Body of pancreas (tissue), 4 donors: ENCODE results near the gene TLCD3B. TPM values are rescaled to one million over a fixed set of nuclear protein-coding genes. Genes with fewer than 3 reads are reported as not detected.

Source experiments
- ATAC-seq: fragments of 150-250 bp; one replicate; pipeline ENCODE4 v1.9.1; 2016
- DNase-seq, 4 donors: peaks; one replicate each; pipeline ENCODE4 v3.0.0-alpha.2; 2019
- H3K27ac ChIP-seq, 4 donors: fragments of 200-600 bp; sonication (generic); 1 replicate in 3 of 4; 2 replicates in 1 of 4; pipeline versions ENCODE4 v1.5.1 to v1.6.1; 2016 to 2019; ENCODE audit warnings: mild to moderate bottlenecking in 1 of 4, mixed read lengths in 1 of 4, moderate library complexity in 1 of 4
- H3K27me3 ChIP-seq, 2 donors: fragments of 200-600 bp; sonication (generic); one replicate each; pipeline ENCODE4 v1.6.0; 2016; ENCODE audit warnings: mild to moderate bottlenecking in 1 of 2
- H3K36me3 ChIP-seq, 2 donors: fragments of 200-600 bp; sonication (generic); replicated peaks in 1 of 2; 2 replicates each; pipeline ENCODE4 v1.5.1; 2016; ENCODE audit warnings: low read depth in 2 of 2; ENCODE audit not compliant: insufficient read depth in 1 of 2
- H3K4me1 ChIP-seq: fragments of 200-600 bp; sonication (generic); one replicate; pipeline ENCODE4 v1.6.0; 2016
- H3K4me3 ChIP-seq, 2 donors: fragments of 200-600 bp; sonication (generic); 1 replicate in 1 of 2; 2 replicates in 1 of 2; pipeline ENCODE4 v1.5.1; 2016 to 2019
- H3K9me3 ChIP-seq, 3 donors: fragments of 200-600 bp; sonication (generic); 1 replicate in 2 of 3; 2 replicates in 1 of 3; pipeline ENCODE4 v1.5.1; 2016
- CTCF ChIP-seq, 7 experiments: fragments of 450-650 bp in 4 of 7; fragments of 200-600 bp in 3 of 7; sonication (generic) in 3 of 7; IDR thresholded peaks; one replicate each; pipeline ENCODE4 v1.5.1; 2016 to 2019; ENCODE audit warnings: antibody characterized with exemption in 7 of 7
- POLR2A ChIP-seq, 3 donors: fragments of 450-650 bp; IDR thresholded peaks; one replicate each; pipeline ENCODE4 v1.6.1; 2016; ENCODE audit warnings: antibody characterized with exemption in 3 of 3, mild to moderate bottlenecking in 2 of 3
- WGBS, 2 donors: methylation state at CpG; one replicate each; pipeline ENCODE4 v1.1.5; 2017; 5-methylcytosine and 5-hydroxymethylcytosine counted together
- intact Hi-C: fragments of 100-400 bp; cut with DNase I; formaldehyde crosslinking; loops from one replicate; pipeline ENCODE4 v1.15.1; 2023
- total RNA-seq, 2 donors: library from RNA; depleted of rRNA; stranded (reverse); fragments of >200 nt; gene quantifications; one replicate each; pipeline ENCODE4 v1.1.0, GENCODE V29; 2016

The TLCD3B gene
- total RNA-seq, 2 donors from 2014 or later, result not detected

- Histone ChIP-seq H3K36me3 (peaks cover 36 to 77% of the 10 kb centered on the region in 2 donors), H3K27ac (no peak overlapping the region), H3K4me1 (no peaks in the 10 kb centered on the region), H3K9me3 (no peaks in the 10 kb centered on the region), H3K4me3 (no peak overlapping the region), H3K27me3 (no peaks in the 10 kb centered on the region)
- intact Hi-C loops, result no loop called here
- no peak for DNase-seq
- TF ChIP-seq CTCF (IDR thresholded peaks at IDR 0.05) (no peak), POLR2A (IDR thresholded peaks at IDR 0.05) (no peak)
- 92% methylated on average over 18 to 24 of the region's 24 CpGs for WGBS, 2 donors
- ATAC-seq, result no peak
Observed at GRCh38 chr16:29982560-29983419, 48.3 kb downstream of the TLCD3B start.

- 89 to 90% methylated on average over 7 to 9 of the region's 9 CpGs for WGBS, 2 donors
- Histone ChIP-seq H3K27ac (no peak overlapping the region), H3K4me3 (no peak overlapping the region), H3K9me3 (no peaks in the 10 kb centered on the region), H3K4me1 (peaks cover 30% of the 10 kb centered on the region), H3K36me3 (peaks cover 10 to 47% of the 10 kb centered on the region in 2 donors), H3K27me3 (no peaks in the 10 kb centered on the region)
- DNase-seq, result no peak
- no peak for ATAC-seq
- TF ChIP-seq CTCF (IDR thresholded peaks at IDR 0.05), result no peak
- TF ChIP-seq POLR2A (IDR thresholded peaks at IDR 0.05), result no peak
- intact Hi-C loops, result no loop called here
Observed at GRCh38 chr16:29978564-29979270, 52.4 kb downstream of the TLCD3B start.

GRCh38 chr16:29978081-29978480, 53.0 kb downstream of the TLCD3B start:
- intact Hi-C loops, result no loop called here
- Histone ChIP-seq H3K9me3 (no peaks in the 10 kb centered on the region), H3K36me3 (peaks cover 4 to 44% of the 10 kb centered on the region in 2 donors), H3K4me1 (peaks cover 34% of the 10 kb centered on the region), H3K4me3 (no peak overlapping the region), H3K27ac (no peak overlapping the region), H3K27me3 (no peaks in the 10 kb centered on the region)
- TF ChIP-seq CTCF (IDR thresholded peaks at IDR 0.05), result no peak
- TF ChIP-seq POLR2A (IDR thresholded peaks at IDR 0.05), result no peak
- DNase-seq (no peak), ATAC-seq (no peak)
- WGBS, 2 donors, result 93 to 98% methylated on average over 6 to 9 of the region's 9 CpGs

GRCh38 chr16:29977063-29977825, 53.8 kb downstream of the TLCD3B start:
- Histone ChIP-seq H3K4me1 (peaks cover 35% of the 10 kb centered on the region), H3K36me3 (peaks cover 0 to 38% of the 10 kb centered on the region in 2 donors), H3K4me3 (no peak overlapping the region), H3K27ac (peak overlapping the region in 1 of 4 donors; percentile 88), H3K27me3 (no peaks in the 10 kb centered on the region), H3K9me3 (no peaks in the 10 kb centered on the region)
- no peak for ATAC-seq
- TF ChIP-seq CTCF (IDR thresholded peaks at IDR 0.05) (no peak), POLR2A (IDR thresholded peaks at IDR 0.05) (no peak)
- 87% methylated on average over 9 of the region's 9 CpGs for WGBS, 2 donors
- intact Hi-C loops, result no loop called here
- DNase-seq, result no peak
